A549 (cell line): ENCODE data around the gene NRXN3. TPM values are rescaled to one million over a fixed set of nuclear protein-coding genes. Genes with fewer than 3 reads are reported as not detected.

Experiments
- ATAC-seq, 2 experiments: fragments of 200-7000 bp in 1 of 2; fragments of >200 bp in 1 of 2; cut with Nextera tagmentation in 1 of 2; cut with Tn5 transposase in 1 of 2; 3 replicates each; pipeline versions ENCODE4 v1.8.0 to v1.9.1; 2018 to 2020; ENCODE audit warnings: mild to moderate bottlenecking in 1 of 2, moderate library complexity in 1 of 2
- CTCF ChIA-PET: fragments of 300-600 bp; sonication (Branson Sonifier 250); formaldehyde crosslinking; extraction: SDS; loops from one replicate; lab custom pipeline; 2021; ENCODE audit warnings: antibody characterized with exemption, inconsistent platforms; lab: Yijun Ruan, JAX
- POLR2A ChIA-PET: fragments of 350-600 bp; formaldehyde crosslinking; extraction: SDS; loops from one replicate; lab custom pipeline; 2021; ENCODE audit warnings: antibody characterized with exemption, inconsistent platforms; lab: Yijun Ruan, JAX
- DNase-seq, 2 experiments: peaks; one replicate each; pipeline versions ENCODE4 v3.0.0 to v3.0.0-alpha.2; 2011 to 2016; ENCODE audit warnings: low read depth in 1 of 2, low spot score in 1 of 2
- FAIRE-seq: peaks from 2 replicates; lab custom pipeline; 2011; peaks lifted over from hg19 to GRCh38; lab: Jason Lieb, UNC
- H3K27ac ChIP-seq, 2 experiments: fragments of >200 bp; sonication (Bioruptor Twin); formaldehyde crosslinking; 3 replicates each; pipeline ENCODE4 v1.5.1; 2016 to 2017
- H3K4me1 ChIP-seq: fragments of >200 bp; sonication (Bioruptor Twin); formaldehyde crosslinking; 3 replicates; pipeline ENCODE4 v1.6.1; 2016
- H3K4me2 ChIP-seq: fragments of >200 bp; sonication (Bioruptor Twin); formaldehyde crosslinking; 3 replicates; pipeline ENCODE4 v1.6.1; 2016
- H3K4me3 ChIP-seq: fragments of >200 bp; sonication (Bioruptor Twin); formaldehyde crosslinking; 3 replicates; pipeline ENCODE4 v1.5.1; 2016
- H3K9me3 ChIP-seq: fragments of >200 bp; sonication (Bioruptor Twin); formaldehyde crosslinking; 3 replicates; pipeline ENCODE4 v1.6.1; 2016
- CBX2 ChIP-seq: fragments of 200-600 bp; sonication (generic); IDR thresholded peaks from 2 replicates; pipeline ENCODE4 v1.6.1; 2016; ENCODE audit warnings: low read depth, mild to moderate bottlenecking, borderline replicate concordance
- CEBPB ChIP-seq, 2 experiments: fragments of >200 bp in 1 of 2; sonication (Bioruptor Twin) in 1 of 2; formaldehyde crosslinking in 1 of 2; IDR thresholded peaks; 2 replicates each; pipeline ENCODE4 v1.6.1; 2012 to 2016
- CHD4 ChIP-seq: fragments of 200-600 bp; sonication (generic); IDR thresholded peaks from 2 replicates; pipeline ENCODE4 v1.6.1; 2016; ENCODE audit warnings: antibody characterized with exemption, mild to moderate bottlenecking, borderline replicate concordance
- EHF ChIP-seq: fragments of 250-450 bp; sonication (Bioruptor Pico); IDR thresholded peaks from 2 replicates; pipeline ENCODE4 v1.5.0; 2020; ENCODE audit warnings: mild to moderate bottlenecking
- EHMT2 ChIP-seq: fragments of 200-600 bp; sonication (generic); IDR thresholded peaks from 2 replicates; pipeline ENCODE4 v1.6.1; 2016; ENCODE audit warnings: antibody characterized with exemption, low read depth, mild to moderate bottlenecking, moderate library complexity
- EP300 ChIP-seq, 2 experiments: fragments of >200 bp; sonication (Bioruptor Twin); formaldehyde crosslinking; IDR thresholded peaks; 2 replicates in 1 of 2; 3 replicates in 1 of 2; pipeline ENCODE4 v1.6.1; 2016 to 2017
- ESRRA ChIP-seq: fragments of 150-350 bp; IDR thresholded peaks from 2 replicates; pipeline ENCODE4 v1.6.1; 2014; ENCODE audit warnings: mild to moderate bottlenecking, low read length, borderline replicate concordance
- HDAC2 ChIP-seq: fragments of 200-600 bp; sonication (generic); IDR thresholded peaks from 2 replicates; pipeline ENCODE4 v1.6.1; 2016
- HOXA7 ChIP-seq: fragments of 250-450 bp; sonication (Bioruptor Pico); IDR thresholded peaks from 2 replicates; pipeline ENCODE4 v1.5.0; 2020; ENCODE audit warnings: mild to moderate bottlenecking, moderate library complexity
- HOXB13 ChIP-seq: fragments of 250-450 bp; sonication (Bioruptor Pico); IDR thresholded peaks from 2 replicates; pipeline ENCODE4 v1.5.0; 2020; ENCODE audit warnings: low read depth, mild to moderate bottlenecking, moderate library complexity
- JUNB ChIP-seq: fragments of >200 bp; sonication (Bioruptor Twin); formaldehyde crosslinking; IDR thresholded peaks from 2 replicates; pipeline ENCODE4 v1.6.1; 2016
- KDM1A ChIP-seq: fragments of 200-600 bp; sonication (generic); IDR thresholded peaks from 2 replicates; pipeline ENCODE4 v1.6.1; 2016; ENCODE audit warnings: low read depth, mild to moderate bottlenecking
- KDM5A ChIP-seq: fragments of 200-600 bp; sonication (generic); IDR thresholded peaks from 2 replicates; pipeline ENCODE4 v1.6.1; 2016; ENCODE audit warnings: antibody characterized with exemption, mild to moderate bottlenecking
- MAFK ChIP-seq: fragments of 450-650 bp; IDR thresholded peaks from 2 replicates; pipeline ENCODE4 v1.6.1; 2014; ENCODE audit not compliant: partially characterized antibody
- NFE2L2 ChIP-seq: fragments of 150-350 bp; conservative IDR thresholded peaks from 2 replicates; pipeline ENCODE4 v1.6.1; 2014; ENCODE audit warnings: low read length
- NR3C1 ChIP-seq: fragments of >200 bp; sonication (Bioruptor Twin); formaldehyde crosslinking; IDR thresholded peaks from 3 replicates; pipeline ENCODE4 v1.6.1; 2017
- RARB ChIP-seq: fragments of 250-450 bp; sonication (Bioruptor Pico); IDR thresholded peaks from 2 replicates; pipeline ENCODE4 v1.8.0; 2021; ENCODE audit warnings: mild to moderate bottlenecking, moderate library complexity
- RCOR1 ChIP-seq: fragments of 150-350 bp; IDR thresholded peaks from 2 replicates; pipeline ENCODE4 v1.6.1; 2014; ENCODE audit warnings: antibody characterized with exemption, low read length, low read depth
- RFX5 ChIP-seq: fragments of 450-650 bp; IDR thresholded peaks from 2 replicates; pipeline ENCODE4 v1.7.1; 2014; ENCODE audit warnings: antibody characterized with exemption, mild to moderate bottlenecking, moderate library complexity
- TFCP2L1 ChIP-seq: fragments of 250-450 bp; sonication (Bioruptor Pico); IDR thresholded peaks from 2 replicates; pipeline ENCODE4 v1.5.0; 2021; ENCODE audit warnings: mild to moderate bottlenecking
- ZFP36 ChIP-seq: fragments of 450-650 bp; IDR thresholded peaks from 2 replicates; pipeline ENCODE4 v1.6.1; 2014; ENCODE audit warnings: borderline replicate concordance; ENCODE audit not compliant: partially characterized antibody
- ZNF302 ChIP-seq: fragments of 250-450 bp; sonication (Bioruptor Pico); IDR thresholded peaks from 2 replicates; pipeline ENCODE4 v1.9.0; 2021; ENCODE audit warnings: inconsistent platforms, mild to moderate bottlenecking, moderate library complexity
- ZSCAN20 ChIP-seq: fragments of 250-450 bp; sonication (Bioruptor Pico); IDR thresholded peaks from 2 replicates; pipeline ENCODE4 v1.8.0; 2022; ENCODE audit warnings: mild to moderate bottlenecking, moderate library complexity
- WGBS: methylation state at CpG from one replicate; pipeline ENCODE4 v1.1.6; 2017; ENCODE audit errors: missing lambda C conversion rate; 5-methylcytosine and 5-hydroxymethylcytosine counted together
- polyA plus RNA-seq, 4 experiments: library from polyadenylated mRNA; depleted of rRNA in 3 of 4; stranded (reverse); fragments of >200 nt; fragmentation: RNase III in 1 of 4; extraction: RNeasy Plus Mini Kit Qiagen cat#74134 plus additional on column Dnase treatment in 1 of 4; gene quantifications; 2 replicates in 3 of 4; 3 replicates in 1 of 4; pipeline ENCODE4 v1.2.3, GENCODE V29; 2011 to 2017
- TF ChIP-seq, protein P1 (sequence below): fragments of 250-450 bp; sonication (Bioruptor Pico); IDR thresholded peaks from 2 replicates; pipeline ENCODE4 v1.5.0; 2020; ENCODE audit warnings: low read depth, mild to moderate bottlenecking, moderate library complexity
- TF ChIP-seq, protein P2 (sequence below): fragments of >200 bp; sonication (Bioruptor Twin); formaldehyde crosslinking; IDR thresholded peaks from 2 replicates; pipeline ENCODE4 v1.6.1; 2016
- TF ChIP-seq, protein P3 (sequence below): fragments of >200 bp; sonication (Bioruptor Twin); formaldehyde crosslinking; IDR thresholded peaks from 3 replicates; pipeline ENCODE4 v1.5.1; 2016
- TF ChIP-seq, protein P4 (sequence below): fragments of 200-600 bp; sonication (generic); IDR thresholded peaks from 2 replicates; pipeline ENCODE4 v1.6.1; 2016; ENCODE audit warnings: antibody characterized with exemption, mild to moderate bottlenecking, moderate library complexity

Gene NRXN3
- polyA plus RNA-seq, 2 of the 4 experiments (the other 2 are of a cell fraction): 0.62 to 2.3 TPM

DNA sequence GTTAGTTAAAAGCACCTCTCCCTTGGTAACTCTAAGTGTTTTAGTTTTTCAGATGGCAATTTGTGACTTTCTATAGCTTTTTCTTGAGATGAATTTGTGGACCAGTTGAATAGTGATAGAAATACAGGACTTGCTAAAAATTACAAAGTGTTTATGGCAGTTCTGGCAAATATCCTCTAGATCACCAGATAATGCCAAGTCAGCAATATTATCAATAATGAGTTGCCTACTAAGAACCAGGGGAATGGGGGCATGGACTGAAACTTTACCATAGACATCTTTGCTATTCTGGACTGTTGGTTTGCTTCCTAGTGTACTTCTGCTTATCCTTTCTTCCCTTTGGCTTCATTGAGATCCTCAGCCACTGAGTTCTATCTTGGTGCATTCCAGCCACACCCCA lies 1456.9 kb downstream of the NRXN3 start:
- no peak for ATAC-seq
- H3K4me1 ChIP-seq: peaks cover 14% of the 10 kb centered on the region
- no peak for TF ChIP-seq KDM5A
- peak; percentile 98 for TF ChIP-seq MAFK
- no peak overlapping the region for H3K4me3 ChIP-seq
- H3K4me2 ChIP-seq: no peak overlapping the region
- FAIRE-seq: no peak
- no peaks in the 10 kb centered on the region for H3K9me3 ChIP-seq
- DNase-seq: no peak
- H3K27ac ChIP-seq: no peak overlapping the region
- POLR2A ChIA-PET: no interaction called here
- CTCF ChIA-PET: no interaction called here

DNA sequence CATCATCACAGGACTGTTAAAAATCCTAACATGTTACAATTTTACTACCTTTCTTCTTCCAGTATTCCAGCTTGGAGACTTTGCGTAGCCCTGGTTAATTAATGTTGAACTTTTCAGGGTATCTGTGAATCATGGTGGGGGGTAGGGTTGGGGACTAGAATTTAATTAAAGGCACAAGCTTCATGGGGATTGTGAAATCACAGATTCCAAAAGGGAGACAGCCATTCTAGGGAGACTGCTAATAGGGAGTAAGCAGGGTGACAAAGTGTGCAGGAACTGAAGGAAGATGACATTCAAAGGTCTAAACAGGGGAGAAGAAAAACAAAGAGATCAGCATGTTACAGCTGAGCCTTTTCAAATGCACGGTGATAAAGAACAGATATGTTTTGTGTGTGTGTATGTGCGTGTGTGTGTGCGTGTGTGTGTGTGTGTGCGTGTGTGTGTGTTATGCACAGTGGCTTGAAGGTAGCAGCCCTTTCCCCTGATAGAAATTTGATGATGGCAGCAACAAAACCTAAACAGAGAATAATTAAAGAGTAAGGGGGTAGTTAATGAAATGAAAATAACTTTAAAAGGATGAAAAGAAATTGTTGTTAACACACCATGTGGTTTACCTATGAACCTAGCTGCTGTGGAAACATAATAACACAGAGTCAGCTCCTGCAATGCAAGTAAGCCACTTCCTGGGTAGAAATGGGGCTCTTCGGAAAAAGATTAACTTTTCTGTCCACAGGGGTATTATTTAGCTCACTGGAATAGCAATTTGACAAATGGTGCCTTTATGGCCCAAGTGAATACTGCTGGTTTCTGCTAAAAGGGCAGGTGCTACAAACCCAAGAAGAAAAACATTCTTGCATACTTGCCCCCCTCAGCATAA lies 1459.5 kb downstream of the NRXN3 start:
- Histone ChIP-seq H3K27ac (peak overlapping the region in 1 of 2 experiments; percentile 29; a peak in 2 of 6 replicates), H3K4me1 (peaks cover 14% of the 10 kb centered on the region), H3K4me2 (peak overlapping the region; percentile 38), H3K4me3 (no peak overlapping the region), H3K9me3 (no peaks in the 10 kb centered on the region)
- ATAC-seq (no peak), FAIRE-seq (no peak)
- CTCF ChIA-PET: interaction anchor here (0.6 kb wide), 1 partner anchor 324 kb away, joined by 3 read pairs; no protein-coding TSS in a partner anchor
- TF ChIP-seq HOXB13 (CRISPR knock-in tag) (no peak), ZFP36 (no peak), EHMT2 (no peak), HDAC2 (no peak), EP300 (IDR thresholded peaks at IDR 0.05) (no peak), RCOR1 (no peak), CHD4 (no peak), ZNF302 (no peak), TFCP2L1 (CRISPR knock-in tag) (no peak), MAFK (no peak), CBX2 (no peak), JUNB (no peak)
- TF ChIP-seq, protein P1, sequence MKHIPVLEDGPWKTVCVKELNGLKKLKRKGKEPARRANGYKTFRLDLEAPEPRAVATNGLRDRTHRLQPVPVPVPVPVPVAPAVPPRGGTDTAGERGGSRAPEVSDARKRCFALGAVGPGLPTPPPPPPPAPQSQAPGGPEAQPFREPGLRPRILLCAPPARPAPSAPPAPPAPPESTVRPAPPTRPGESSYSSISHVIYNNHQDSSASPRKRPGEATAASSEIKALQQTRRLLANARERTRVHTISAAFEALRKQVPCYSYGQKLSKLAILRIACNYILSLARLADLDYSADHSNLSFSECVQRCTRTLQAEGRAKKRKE (CRISPR knock-in tag): no peak
- TF ChIP-seq, all 56 proteins: peak for 0
- DNase-seq: no peak
- POLR2A ChIA-PET: no interaction called here
- 44% methylated on average over 6 of the region's 6 CpGs for WGBS

DNA sequence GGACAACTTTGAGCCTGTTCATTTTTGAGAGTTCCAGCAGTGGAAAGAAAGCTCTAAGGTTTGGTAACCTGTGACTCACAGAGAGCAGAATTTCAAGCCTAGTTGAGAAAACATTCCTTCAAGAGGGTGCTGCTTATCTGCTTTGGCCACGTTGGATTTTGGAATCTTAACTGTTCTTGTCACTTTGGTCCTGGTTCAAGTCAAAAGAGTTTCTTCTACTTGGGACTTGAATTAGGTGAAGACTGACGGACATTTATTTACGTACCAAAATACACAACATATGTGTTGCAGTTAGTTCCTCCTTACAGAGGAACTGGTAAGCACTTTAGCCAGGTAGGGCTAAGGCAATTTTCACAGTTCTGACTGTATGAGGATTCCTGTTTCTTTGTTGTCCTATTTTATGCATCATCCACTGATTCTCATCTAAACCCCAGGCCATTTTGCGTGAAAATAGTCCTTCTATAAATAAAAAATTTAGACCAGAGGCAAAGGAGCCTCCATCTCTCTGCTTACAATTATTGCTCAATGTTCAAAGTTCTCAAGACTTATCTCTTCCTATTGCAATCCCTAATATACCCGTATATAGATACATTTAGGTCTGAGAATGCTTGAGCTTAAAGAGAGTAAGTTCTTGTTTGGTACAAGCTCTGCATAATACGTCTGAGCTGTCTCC lies 1460.3 kb downstream of the NRXN3 start:
- WGBS: 45% methylated on average over 6 of the region's 6 CpGs
- no peaks in the 10 kb centered on the region for H3K9me3 ChIP-seq
- H3K27ac ChIP-seq: peak overlapping the region in 1 of 2 experiments; percentile 29; a peak in 2 of 6 replicates
- no peak for ATAC-seq
- no peak overlapping the region for H3K4me3 ChIP-seq
- peak overlapping the region; percentile 38; the same call in 1 of the 3 replicates for H3K4me2 ChIP-seq
- DNase-seq: no peak
- H3K4me1 ChIP-seq: peaks cover 14% of the 10 kb centered on the region
- ChIA-PET POLR2A (no interaction called here), CTCF (no interaction called here)
- no peak for FAIRE-seq
- TF ChIP-seq CBX2 (no peak), ESRRA (no peak), ZFP36 (no peak), RFX5 (no peak), NFE2L2 (no peak), RCOR1 (no peak), EHF (no peak), ZSCAN20 (CRISPR knock-in tag) (no peak), HOXA7 (CRISPR knock-in tag) (no peak), NR3C1 (no peak), EP300 (IDR thresholded peaks at IDR 0.05) (no peak), RARB (CRISPR knock-in tag) (no peak), CEBPB (IDR thresholded peaks at IDR 0.05) (no peak), KDM1A (no peak)
- TF ChIP-seq, protein P2, sequence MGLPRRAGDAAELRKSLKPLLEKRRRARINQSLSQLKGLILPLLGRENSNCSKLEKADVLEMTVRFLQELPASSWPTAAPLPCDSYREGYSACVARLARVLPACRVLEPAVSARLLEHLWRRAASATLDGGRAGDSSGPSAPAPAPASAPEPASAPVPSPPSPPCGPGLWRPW: no peak
- TF ChIP-seq, protein P3, sequence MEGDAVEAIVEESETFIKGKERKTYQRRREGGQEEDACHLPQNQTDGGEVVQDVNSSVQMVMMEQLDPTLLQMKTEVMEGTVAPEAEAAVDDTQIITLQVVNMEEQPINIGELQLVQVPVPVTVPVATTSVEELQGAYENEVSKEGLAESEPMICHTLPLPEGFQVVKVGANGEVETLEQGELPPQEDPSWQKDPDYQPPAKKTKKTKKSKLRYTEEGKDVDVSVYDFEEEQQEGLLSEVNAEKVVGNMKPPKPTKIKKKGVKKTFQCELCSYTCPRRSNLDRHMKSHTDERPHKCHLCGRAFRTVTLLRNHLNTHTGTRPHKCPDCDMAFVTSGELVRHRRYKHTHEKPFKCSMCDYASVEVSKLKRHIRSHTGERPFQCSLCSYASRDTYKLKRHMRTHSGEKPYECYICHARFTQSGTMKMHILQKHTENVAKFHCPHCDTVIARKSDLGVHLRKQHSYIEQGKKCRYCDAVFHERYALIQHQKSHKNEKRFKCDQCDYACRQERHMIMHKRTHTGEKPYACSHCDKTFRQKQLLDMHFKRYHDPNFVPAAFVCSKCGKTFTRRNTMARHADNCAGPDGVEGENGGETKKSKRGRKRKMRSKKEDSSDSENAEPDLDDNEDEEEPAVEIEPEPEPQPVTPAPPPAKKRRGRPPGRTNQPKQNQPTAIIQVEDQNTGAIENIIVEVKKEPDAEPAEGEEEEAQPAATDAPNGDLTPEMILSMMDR: no peak
- TF ChIP-seq, protein P4, sequence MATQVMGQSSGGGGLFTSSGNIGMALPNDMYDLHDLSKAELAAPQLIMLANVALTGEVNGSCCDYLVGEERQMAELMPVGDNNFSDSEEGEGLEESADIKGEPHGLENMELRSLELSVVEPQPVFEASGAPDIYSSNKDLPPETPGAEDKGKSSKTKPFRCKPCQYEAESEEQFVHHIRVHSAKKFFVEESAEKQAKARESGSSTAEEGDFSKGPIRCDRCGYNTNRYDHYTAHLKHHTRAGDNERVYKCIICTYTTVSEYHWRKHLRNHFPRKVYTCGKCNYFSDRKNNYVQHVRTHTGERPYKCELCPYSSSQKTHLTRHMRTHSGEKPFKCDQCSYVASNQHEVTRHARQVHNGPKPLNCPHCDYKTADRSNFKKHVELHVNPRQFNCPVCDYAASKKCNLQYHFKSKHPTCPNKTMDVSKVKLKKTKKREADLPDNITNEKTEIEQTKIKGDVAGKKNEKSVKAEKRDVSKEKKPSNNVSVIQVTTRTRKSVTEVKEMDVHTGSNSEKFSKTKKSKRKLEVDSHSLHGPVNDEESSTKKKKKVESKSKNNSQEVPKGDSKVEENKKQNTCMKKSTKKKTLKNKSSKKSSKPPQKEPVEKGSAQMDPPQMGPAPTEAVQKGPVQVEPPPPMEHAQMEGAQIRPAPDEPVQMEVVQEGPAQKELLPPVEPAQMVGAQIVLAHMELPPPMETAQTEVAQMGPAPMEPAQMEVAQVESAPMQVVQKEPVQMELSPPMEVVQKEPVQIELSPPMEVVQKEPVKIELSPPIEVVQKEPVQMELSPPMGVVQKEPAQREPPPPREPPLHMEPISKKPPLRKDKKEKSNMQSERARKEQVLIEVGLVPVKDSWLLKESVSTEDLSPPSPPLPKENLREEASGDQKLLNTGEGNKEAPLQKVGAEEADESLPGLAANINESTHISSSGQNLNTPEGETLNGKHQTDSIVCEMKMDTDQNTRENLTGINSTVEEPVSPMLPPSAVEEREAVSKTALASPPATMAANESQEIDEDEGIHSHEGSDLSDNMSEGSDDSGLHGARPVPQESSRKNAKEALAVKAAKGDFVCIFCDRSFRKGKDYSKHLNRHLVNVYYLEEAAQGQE: no peak
